IMR-90 (cell line): ENCODE results near the gene LRRTM3. TPM values are rescaled to one million over a fixed set of nuclear protein-coding genes. Genes with fewer than 3 reads are reported as not detected.

Source experiments
- ATAC-seq: fragments of 200-7000 bp; cut with Tn5 transposase; 2 replicates; pipeline ENCODE4 v1.9.1; 2020; ENCODE audit warnings: low read depth, mild to moderate bottlenecking, moderate library complexity
- BruUV-seq: library from RNA; stranded (reverse); fragments of 400-500 nt; replicated peaks from 2 replicates; lab custom pipeline; 2021; lab: Mats Ljungman, UMichigan
- CTCF ChIA-PET: fragments of 300-600 bp; formaldehyde crosslinking; extraction: SDS; loops from one replicate; lab custom pipeline; 2021; ENCODE audit warnings: antibody characterized with exemption; lab: Yijun Ruan, JAX
- POLR2A ChIA-PET: fragments of 300-600 bp; sonication (Branson Sonifier 250); formaldehyde crosslinking; loops from one replicate; lab custom pipeline; 2022; ENCODE audit warnings: antibody characterized with exemption; ENCODE audit not compliant: unreplicated experiment; lab: Charles Lee
- DNase-seq: peaks from one replicate; pipeline ENCODE4 v3.0.0; 2013
- H2AFZ ChIP-seq: replicated peaks from 2 replicates; pipeline ENCODE3; 2013; ENCODE audit warnings: low read length, mild to moderate bottlenecking; ENCODE audit not compliant: poor library complexity
- H2AK5ac ChIP-seq: 2 replicates; pipeline ENCODE4 v1.6.1; 2013; ENCODE audit warnings: low read depth, low read length, inconsistent platforms
- H2AK9ac ChIP-seq: replicated peaks from 2 replicates; pipeline ENCODE3; 2013; ENCODE audit warnings: mild to moderate bottlenecking, low read depth, low read length, moderate library complexity; ENCODE audit not compliant: poor library complexity
- H2BK120ac ChIP-seq: 2 replicates; pipeline ENCODE4 v1.6.1; 2013; ENCODE audit warnings: low read depth, low read length, inconsistent platforms
- H2BK15ac ChIP-seq: 3 replicates; pipeline ENCODE4 v1.6.1; 2013; ENCODE audit warnings: low read depth, low read length, inconsistent platforms
- H2BK20ac ChIP-seq: 2 replicates; pipeline ENCODE4 v1.6.1; 2013; ENCODE audit warnings: low read depth, mild to moderate bottlenecking, inconsistent platforms, low read length, moderate library complexity
- H2BK5ac ChIP-seq: 2 replicates; pipeline ENCODE4 v1.6.1; 2013; ENCODE audit warnings: mild to moderate bottlenecking, low read depth, low read length, inconsistent platforms; ENCODE audit not compliant: poor library complexity, severe bottlenecking
- H3K14ac ChIP-seq: replicated peaks from 2 replicates; pipeline ENCODE4 v1.6.1; 2013; ENCODE audit warnings: low read depth, low read length, inconsistent platforms
- H3K18ac ChIP-seq: 2 replicates; pipeline ENCODE4 v1.6.1; 2013; ENCODE audit warnings: low read depth, low read length, control low read depth
- H3K23ac ChIP-seq: 2 replicates; pipeline ENCODE4 v1.6.1; 2013; ENCODE audit warnings: low read depth, low read length, inconsistent platforms
- H3K27ac ChIP-seq: 2 replicates; pipeline ENCODE4 v1.5.1; 2013; ENCODE audit warnings: mild to moderate bottlenecking, control low read depth, low read length; ENCODE audit not compliant: insufficient read depth
- H3K27me3 ChIP-seq: 2 replicates; pipeline ENCODE4 v1.6.1; 2013; ENCODE audit warnings: low read length; ENCODE audit not compliant: control insufficient read depth, insufficient read depth
- H3K36me3 ChIP-seq: 2 replicates; pipeline ENCODE4 v1.6.1; 2013; ENCODE audit warnings: low read length, mixed read lengths; ENCODE audit not compliant: control insufficient read depth, insufficient read depth
- H3K4ac ChIP-seq: 2 replicates; pipeline ENCODE4 v1.6.1; 2013; ENCODE audit warnings: low read depth, low read length, inconsistent platforms
- H3K4me1 ChIP-seq: 2 replicates; pipeline ENCODE4 v1.6.1; 2013; ENCODE audit warnings: low read length, mixed read lengths; ENCODE audit not compliant: control insufficient read depth, insufficient read depth
- H3K4me2 ChIP-seq: 2 replicates; pipeline ENCODE4 v1.6.1; 2013; ENCODE audit warnings: low read depth, mild to moderate bottlenecking, control low read depth, low read length, moderate library complexity
- H3K4me3 ChIP-seq: 2 replicates; pipeline ENCODE4 v1.5.1; 2013; ENCODE audit warnings: low read depth, mild to moderate bottlenecking, control low read depth, low read length, moderate library complexity; ENCODE audit not compliant: insufficient read depth
- H3K56ac ChIP-seq: 2 replicates; pipeline ENCODE4 v1.6.1; 2013; ENCODE audit warnings: low read length, inconsistent platforms; ENCODE audit not compliant: insufficient read depth; ENCODE audit errors: extremely low read depth
- H3K79me1 ChIP-seq, 2 experiments: 2 replicates each; pipeline ENCODE4 v1.6.1; 2013; ENCODE audit warnings: low read length in 2 of 2, inconsistent platforms in 1 of 2, low read depth in 1 of 2
- H3K9ac ChIP-seq: 2 replicates; pipeline ENCODE4 v1.6.1; 2013; ENCODE audit warnings: low read depth, low read length, control low read depth
- H3K9me1 ChIP-seq: 2 replicates; pipeline ENCODE4 v1.6.1; 2013; ENCODE audit warnings: low read length, inconsistent platforms; ENCODE audit not compliant: insufficient read depth
- H3K9me3 ChIP-seq: 2 replicates; pipeline ENCODE4 v1.6.1; 2013; ENCODE audit warnings: low read length; ENCODE audit not compliant: control insufficient read depth, insufficient read depth
- H4K20me1 ChIP-seq: 2 replicates; pipeline ENCODE4 v1.6.1; 2013; ENCODE audit warnings: low read length, inconsistent platforms; ENCODE audit not compliant: insufficient read depth
- H4K5ac ChIP-seq: 2 replicates; pipeline ENCODE4 v1.6.1; 2013; ENCODE audit warnings: mild to moderate bottlenecking, low read depth, low read length, control low read depth
- H4K8ac ChIP-seq, 2 experiments: 2 replicates each; pipeline ENCODE4 v1.6.1; 2013; ENCODE audit warnings: low read depth in 2 of 2, low read length in 2 of 2, control low read depth in 1 of 2, inconsistent platforms in 1 of 2
- H4K91ac ChIP-seq: 2 replicates; pipeline ENCODE4 v1.6.1; 2013; ENCODE audit warnings: low read depth, low read length, inconsistent platforms; ENCODE audit not compliant: insufficient read depth
- BHLHE40 ChIP-seq: fragments of 150-350 bp; IDR thresholded peaks from 2 replicates; pipeline ENCODE4 v1.6.1; 2016; ENCODE audit warnings: mild to moderate bottlenecking, low read depth, low read length
- CEBPB ChIP-seq: IDR thresholded peaks from 2 replicates; pipeline ENCODE4 v1.6.1; 2012; ENCODE audit warnings: low read depth, low read length, improper control_type of control experiment
- FOS ChIP-seq: fragments of 150-350 bp; IDR thresholded peaks from 2 replicates; pipeline ENCODE4 v1.6.1; 2016; ENCODE audit warnings: low read depth, low read length
- MAFK ChIP-seq: IDR thresholded peaks from 2 replicates; pipeline ENCODE4 v1.6.1; 2012; ENCODE audit warnings: low read depth, low read length, improper control_type of control experiment
- MXI1 ChIP-seq: IDR thresholded peaks from 2 replicates; pipeline ENCODE4 v1.6.1; 2012; ENCODE audit warnings: low read depth, mild to moderate bottlenecking, low read length, moderate library complexity, borderline replicate concordance
- POLR2A ChIP-seq: IDR thresholded peaks from 2 replicates; pipeline ENCODE4 v1.6.1; 2012; ENCODE audit warnings: mild to moderate bottlenecking, low read depth, low read length
- RAD21 ChIP-seq: IDR thresholded peaks from 2 replicates; pipeline ENCODE4 v1.6.1; 2012; ENCODE audit warnings: low read length, improper control_type of control experiment
- RCOR1 ChIP-seq: IDR thresholded peaks from 2 replicates; pipeline ENCODE4 v1.6.1; 2012; ENCODE audit warnings: mild to moderate bottlenecking, low read length, improper control_type of control experiment; ENCODE audit not compliant: insufficient replicate concordance
- RFX5 ChIP-seq: IDR thresholded peaks from 2 replicates; pipeline ENCODE4 v1.8.0; 2012; ENCODE audit warnings: low read depth, mild to moderate bottlenecking, low read length, moderate library complexity
- SMC3 ChIP-seq: fragments of 150-350 bp; IDR thresholded peaks from 2 replicates; pipeline ENCODE4 v1.6.1; 2016; ENCODE audit warnings: low read depth, mild to moderate bottlenecking, antibody characterized with exemption, low read length, moderate library complexity
- WGBS, 2 experiments: methylation state at CpG; one replicate each; pipeline versions ENCODE4 v1.1.5 to v1.1.7; 2013; ENCODE audit warnings: missing lambda C conversion rate in 2 of 2; ENCODE audit not compliant: insufficient read length in 1 of 2; ENCODE audit errors: extremely low coverage in 2 of 2; 5-methylcytosine and 5-hydroxymethylcytosine counted together
- dilution Hi-C: fragments of 300-500 bp; cut with HindIII; formaldehyde crosslinking; loops from one replicate; pipeline ENCODE4 v1.14.3; 2018; ENCODE audit warnings: low sequenced_read_pairs; ENCODE audit not compliant: unreplicated experiment
- in situ Hi-C: fragments of 300-500 bp; cut with MboI; formaldehyde crosslinking; loops from 3 replicates; pipeline ENCODE4 v1.14.3; 2019; ENCODE audit warnings: low sequenced_read_pairs, inconsistent platforms, mixed read lengths
- intact Hi-C: fragments of 100-400 bp; cut with micrococcal nuclease; formaldehyde crosslinking; loops from 2 replicates; pipeline ENCODE4 v1.10.0; 2022
- polyA plus RNA-seq, 3 experiments: library from polyadenylated mRNA; depleted of rRNA; stranded (reverse); fragments of >200 nt; gene quantifications; 2 replicates each; pipeline ENCODE4 v1.2.3, GENCODE V29; 2012; ENCODE audit warnings: low replicate concordance in 1 of 3
- total RNA-seq: library from RNA; depleted of rRNA; stranded (reverse); fragments of >200 nt; gene quantifications from 2 replicates; pipeline ENCODE4 v1.2.3, GENCODE V29; 2012
- TF ChIP-seq, protein P1 (sequence below): fragments of 150-350 bp; IDR thresholded peaks from 2 replicates; pipeline ENCODE4 v1.6.1; 2016; ENCODE audit warnings: low read depth, mild to moderate bottlenecking, low read length, moderate library complexity, borderline replicate concordance
- TF ChIP-seq, protein P2 (sequence below): fragments of 150-350 bp; IDR thresholded peaks from 2 replicates; pipeline ENCODE4 v1.6.1; 2017; ENCODE audit warnings: mild to moderate bottlenecking, antibody characterized with exemption, low read length, low read depth

Gene LRRTM3
- total and polyA plus RNA-seq, 2 of the 4 experiments (the other 2 are of a cell fraction), result under 0.01 TPM; not detected in 1

GRCh38 chr10:67011981-67012380 is 86.1 kb downstream of the LRRTM3 start:
- ATAC-seq, result no peak
- no peak overlapping the region for H2BK15ac ChIP-seq
- H3K4me3 ChIP-seq, result no peak overlapping the region
- no peak overlapping the region for H2BK120ac ChIP-seq
- H4K20me1 ChIP-seq, result no peaks in the 10 kb centered on the region
- no peak overlapping the region for H3K23ac ChIP-seq
- no peaks in the 10 kb centered on the region for H3K79me1 ChIP-seq
- in situ Hi-C loops (no loop called here), intact Hi-C loops (no loop called here), dilution Hi-C loops (no loop called here)
- no peak overlapping the region for H4K5ac ChIP-seq
- no peak overlapping the region for H2AK5ac ChIP-seq
- H3K27me3 ChIP-seq, result no peaks in the 10 kb centered on the region
- H3K9ac ChIP-seq, result no peak overlapping the region
- no peak overlapping the region for H2AFZ ChIP-seq
- no peak overlapping the region for H2BK5ac ChIP-seq
- no peak overlapping the region for H3K4me2 ChIP-seq
- no peak overlapping the region for H3K18ac ChIP-seq
- no peaks in the 10 kb centered on the region for H3K4me1 ChIP-seq
- no peaks in the 10 kb centered on the region for H3K9me1 ChIP-seq
- H3K36me3 ChIP-seq, result no peaks in the 10 kb centered on the region
- no peak for DNase-seq
- H2BK20ac ChIP-seq, result no peak overlapping the region
- POLR2A ChIA-PET, result no interaction called here
- no peak overlapping the region for H2AK9ac ChIP-seq
- no peak overlapping the region for H3K27ac ChIP-seq
- H3K9me3 ChIP-seq, result no peaks in the 10 kb centered on the region
- BruUV-seq, result no TSS peak
- CTCF ChIA-PET, result no interaction called here
- H4K91ac ChIP-seq, result no peak overlapping the region
- no peak overlapping the region for H3K56ac ChIP-seq
- no CpG with 5 or more reads among the region's 3 CpGs for WGBS, 2 experiments
- TF ChIP-seq MXI1, result no peak
- no peak for TF ChIP-seq FOS
- no peak for TF ChIP-seq MAFK
- TF ChIP-seq RFX5, result no peak
- TF ChIP-seq SMC3, result no peak
- TF ChIP-seq RCOR1, result no peak
- no peak for TF ChIP-seq RAD21
- TF ChIP-seq, protein P1, sequence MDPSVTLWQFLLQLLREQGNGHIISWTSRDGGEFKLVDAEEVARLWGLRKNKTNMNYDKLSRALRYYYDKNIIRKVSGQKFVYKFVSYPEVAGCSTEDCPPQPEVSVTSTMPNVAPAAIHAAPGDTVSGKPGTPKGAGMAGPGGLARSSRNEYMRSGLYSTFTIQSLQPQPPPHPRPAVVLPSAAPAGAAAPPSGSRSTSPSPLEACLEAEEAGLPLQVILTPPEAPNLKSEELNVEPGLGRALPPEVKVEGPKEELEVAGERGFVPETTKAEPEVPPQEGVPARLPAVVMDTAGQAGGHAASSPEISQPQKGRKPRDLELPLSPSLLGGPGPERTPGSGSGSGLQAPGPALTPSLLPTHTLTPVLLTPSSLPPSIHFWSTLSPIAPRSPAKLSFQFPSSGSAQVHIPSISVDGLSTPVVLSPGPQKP, result no peak
- no peak for TF ChIP-seq CEBPB
- TF ChIP-seq, protein P2, sequence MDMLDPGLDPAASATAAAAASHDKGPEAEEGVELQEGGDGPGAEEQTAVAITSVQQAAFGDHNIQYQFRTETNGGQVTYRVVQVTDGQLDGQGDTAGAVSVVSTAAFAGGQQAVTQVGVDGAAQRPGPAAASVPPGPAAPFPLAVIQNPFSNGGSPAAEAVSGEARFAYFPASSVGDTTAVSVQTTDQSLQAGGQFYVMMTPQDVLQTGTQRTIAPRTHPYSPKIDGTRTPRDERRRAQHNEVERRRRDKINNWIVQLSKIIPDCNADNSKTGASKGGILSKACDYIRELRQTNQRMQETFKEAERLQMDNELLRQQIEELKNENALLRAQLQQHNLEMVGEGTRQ, result no peak
- TF ChIP-seq BHLHE40, result no peak
- TF ChIP-seq POLR2A, result no peak
- H3K4ac ChIP-seq, result no peak overlapping the region
- H4K8ac ChIP-seq, result no peak overlapping the region
- H3K14ac ChIP-seq, result no peak overlapping the region
